Activated CD4-positive, CD25-positive, alpha-beta regulatory T cell (primary cell): ENCODE results near the gene SLC66A2.

ENCODE experiments used
- DNase-seq, 4 experiments: peaks; one replicate each; lab custom pipeline; 2025; lab: John Stamatoyannopoulos, UW

Gene SLC66A2

GRCh38 chr18:79937103-79937860 lies 14.2 kb downstream of the SLC66A2 start:
- no peak for DNase-seq

DNA sequence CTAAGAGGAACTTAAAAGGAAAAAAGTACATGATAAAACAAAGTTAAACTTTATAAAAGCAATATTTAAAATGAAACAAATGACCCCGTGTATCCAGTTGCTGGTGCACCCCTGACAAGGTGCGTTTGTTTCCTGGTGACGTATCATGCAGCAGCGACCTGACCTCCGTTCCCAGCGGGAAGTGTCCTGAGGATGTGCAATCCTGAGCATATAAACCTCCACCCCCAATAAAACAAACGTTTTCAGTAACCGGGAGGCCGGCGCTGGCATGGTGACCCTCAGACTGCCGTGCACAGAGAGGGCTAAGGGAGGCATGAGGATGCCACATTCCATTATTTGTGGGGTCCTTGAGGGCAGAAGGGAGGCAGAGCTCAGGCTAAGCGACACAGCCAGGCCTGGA lies 14.8 kb downstream of the SLC66A2 start:
- DNase-seq = no peak

GRCh38 chr18:79935925-79936324 lies 15.5 kb downstream of the SLC66A2 start:
- no peak for DNase-seq

GRCh38 chr18:79935499-79935898 lies 16.0 kb downstream of the SLC66A2 start:
- no peak for DNase-seq

GRCh38 chr18:79935098-79935480 lies 16.4 kb downstream of the SLC66A2 start:
- no peak for DNase-seq

GRCh38 chr18:79934311-79935097 lies 16.9 kb downstream of the SLC66A2 start:
- no peak for DNase-seq

DNA sequence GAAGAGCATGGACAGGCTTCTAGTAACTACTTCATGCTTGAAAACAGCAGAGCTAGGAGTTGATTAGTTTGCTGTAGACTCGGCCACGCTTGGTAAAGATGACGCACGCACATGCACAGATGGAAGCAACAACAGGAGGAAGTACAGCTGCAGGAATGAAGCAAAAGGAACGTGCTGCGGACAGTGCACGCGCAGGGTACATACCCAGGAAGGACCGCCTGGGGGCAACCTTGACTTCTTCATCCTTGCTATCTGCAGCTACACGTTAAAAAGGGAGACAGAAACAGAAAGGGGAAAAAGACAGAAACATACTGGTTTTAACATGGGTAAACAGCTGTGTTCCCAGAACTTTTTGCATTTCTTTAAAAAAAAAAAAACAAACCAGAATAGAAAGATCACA lies 17.7 kb downstream of the SLC66A2 start:
- no peak for DNase-seq

DNA sequence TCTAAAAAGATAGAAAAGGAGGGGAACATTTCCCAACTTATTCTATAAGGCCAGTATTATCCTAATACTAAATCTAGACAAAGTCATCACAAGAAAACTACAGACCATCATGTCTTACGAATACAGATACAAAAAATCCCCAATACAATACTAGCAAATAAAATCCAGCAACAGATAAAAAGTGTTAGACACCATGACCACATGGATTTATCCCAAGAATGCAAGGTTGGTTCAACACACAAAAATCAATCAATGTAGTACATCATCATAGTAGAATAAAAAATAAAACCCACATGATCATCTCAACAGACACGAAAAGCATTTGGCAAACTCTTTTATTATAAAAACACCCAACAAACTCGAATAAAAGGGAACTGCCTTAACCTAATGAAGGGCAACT lies 18.5 kb downstream of the SLC66A2 start:
- DNase-seq = no peak

GRCh38 chr18:79931475-79931874 lies 20.0 kb downstream of the SLC66A2 start:
- no peak for DNase-seq

DNA sequence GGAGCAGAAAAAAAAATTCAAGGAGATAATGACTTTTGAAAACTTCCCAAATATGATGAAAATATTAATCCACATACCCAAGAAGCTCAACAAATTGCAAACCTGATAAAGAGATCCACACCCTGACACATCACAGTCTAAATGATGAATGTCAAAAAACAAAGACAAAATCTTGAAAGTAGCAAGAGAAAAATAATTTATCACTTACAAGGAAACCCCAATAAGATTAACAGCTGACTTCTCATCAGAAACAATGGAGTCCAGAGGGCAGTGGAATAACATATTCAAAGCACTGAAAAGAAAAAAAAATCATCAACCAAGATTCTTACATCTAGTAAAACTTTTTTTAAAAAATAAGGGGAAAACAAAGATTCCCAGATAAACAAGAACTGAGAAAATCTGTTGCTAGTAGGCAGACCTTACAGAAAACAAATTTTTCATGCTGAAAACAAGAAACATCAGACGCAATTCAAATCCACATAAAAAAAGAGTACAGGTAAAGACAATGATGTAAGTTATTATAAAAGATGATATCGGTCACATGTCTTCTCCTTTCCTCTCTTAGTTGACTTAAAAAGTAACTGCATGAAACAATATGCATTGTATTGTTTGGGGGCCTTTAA lies 21.3 kb downstream of the SLC66A2 start:
- DNase-seq = no peak

- DNase-seq = no peak
Observed at GRCh38 chr18:79928563-79928960, 22.9 kb downstream of the SLC66A2 start.

- no peak for DNase-seq
Observed at GRCh38 chr18:79927607-79928562, 23.6 kb downstream of the SLC66A2 start.

DNA sequence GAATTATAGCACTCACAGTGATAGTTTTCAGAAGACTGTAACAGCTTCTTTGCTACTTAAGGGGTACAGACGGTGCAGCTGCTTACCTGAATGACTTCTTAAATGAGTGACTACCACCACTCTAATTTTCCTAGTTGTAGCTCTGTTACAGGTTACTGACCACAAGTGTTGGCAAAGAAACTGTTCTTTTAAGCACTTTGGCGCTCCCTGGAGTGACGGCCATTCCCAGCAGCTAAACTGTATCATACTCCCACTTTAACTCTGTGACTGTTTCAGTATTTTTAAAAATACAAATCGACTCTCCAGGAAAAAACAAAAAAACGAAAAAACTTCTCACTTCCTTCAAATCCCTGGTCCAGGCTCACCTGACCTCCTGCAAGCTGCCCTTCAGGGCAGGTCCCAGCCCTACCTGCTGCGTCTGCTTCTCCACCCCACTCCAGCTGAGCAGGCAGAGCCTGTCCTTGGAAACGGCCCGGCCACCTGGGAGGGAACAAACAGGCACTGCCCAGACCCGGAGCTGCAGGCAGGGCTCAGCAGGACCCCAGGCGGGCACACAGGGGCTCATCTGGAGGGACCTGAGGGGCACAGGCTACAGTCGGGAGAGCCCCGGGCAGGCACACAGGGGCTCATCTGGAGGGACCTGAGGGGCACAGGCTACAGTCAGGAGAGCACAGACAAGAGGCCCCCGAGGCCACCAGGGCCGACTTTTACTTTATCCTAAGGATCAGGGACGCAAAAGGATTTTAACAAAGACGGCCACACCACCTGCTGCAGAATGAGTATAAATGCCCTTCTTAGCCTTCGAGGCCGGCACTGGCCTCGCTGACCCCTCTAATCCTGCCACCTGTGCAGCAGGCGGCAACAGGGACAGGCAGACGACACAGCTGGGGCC lies 24.5 kb downstream of the SLC66A2 start:
- DNase-seq = no peak

GRCh38 chr18:79926306-79926705 lies 25.1 kb downstream of the SLC66A2 start:
- no peak for DNase-seq

- no peak for DNase-seq
Observed at GRCh38 chr18:79924814-79925731, 26.4 kb downstream of the SLC66A2 start.

DNA sequence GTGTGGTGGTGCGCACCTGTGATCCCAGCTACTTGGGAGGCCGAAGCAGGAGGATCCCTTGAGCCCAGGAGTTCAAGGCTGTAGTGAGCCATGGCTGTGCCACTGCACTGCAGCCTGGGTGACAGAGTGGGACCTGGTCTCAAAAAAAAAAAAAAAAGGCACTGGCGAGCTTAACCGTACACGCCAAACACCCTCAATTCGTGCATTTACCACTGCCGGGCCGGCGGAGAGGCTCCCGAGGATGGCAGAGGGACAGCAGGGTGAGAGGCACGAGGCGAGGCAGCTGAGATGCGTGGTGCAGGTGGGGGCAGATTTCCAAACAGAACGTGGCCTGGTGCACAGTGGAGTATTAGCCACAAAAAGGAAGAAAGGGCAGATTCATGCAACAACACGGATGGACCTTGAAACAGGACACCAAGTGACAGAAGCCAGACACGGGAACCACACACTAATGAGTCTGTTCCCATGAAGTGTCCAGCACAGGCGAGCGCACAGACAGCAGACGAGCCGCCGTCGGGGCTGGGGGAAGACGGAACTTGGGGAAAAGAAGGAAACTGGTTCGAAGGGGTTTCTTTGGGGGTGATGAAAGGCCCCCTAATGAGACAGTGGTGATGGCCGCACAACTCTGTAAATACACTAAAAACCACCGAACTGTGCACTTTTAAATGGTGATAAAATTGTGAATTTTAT lies 27.4 kb downstream of the SLC66A2 start:
- DNase-seq = no peak

- DNase-seq = no peak
Observed at GRCh38 chr18:79922971-79923411, 28.5 kb downstream of the SLC66A2 start.

GRCh38 chr18:79921984-79922965 lies 29.2 kb downstream of the SLC66A2 start:
- no peak for DNase-seq
